Stimulated activated CD4-positive, alpha-beta T cell treated with anti-CD3 and anti-CD28 coated beads, Interleukin-2, amount 100 ng/mL, for 24 hours (primary cell): Measurements from ENCODE around the gene NRGN.
A peak's percentile ranks its signal among the peaks of the same experiment; 100 is the strongest.

Experiments used
- DNase-seq, 2 donors: peaks; one replicate each; pipeline ENCODE4 v3.0.0-alpha.2; 2020

Gene NRGN

GRCh38 chr11:124739479-124740276, at the start of gene NRGN:
NRGN (plus strand) TSS chr11:124739942; CDS start chr11:124740085, 143 bp downstream.
- DNase-seq: peak; percentile 83 to 89

- DNase-seq: no peak
Measured at GRCh38 chr11:124693142-124693541, 46.6 kb upstream of the NRGN start.

- DNase-seq: no peak
Measured at GRCh38 chr11:124699547-124699946, 40.2 kb upstream of the NRGN start.

GRCh38 chr11:124700028-124700427, 39.7 kb upstream of the NRGN start:
- no peak for DNase-seq

GRCh38 chr11:124707829-124708228, 31.9 kb upstream of the NRGN start:
- DNase-seq: no peak

- DNase-seq: no peak
Measured at GRCh38 chr11:124712392-124712791, 27.4 kb upstream of the NRGN start.

GRCh38 chr11:124716591-124716990, 23.2 kb upstream of the NRGN start:
- DNase-seq: no peak

GRCh38 chr11:124717421-124717785, 22.3 kb upstream of the NRGN start:
- no peak for DNase-seq

- peak in 1 of 2 donors; percentile 15 for DNase-seq
Measured at GRCh38 chr11:124717786-124718651, 21.7 kb upstream of the NRGN start.

- no peak for DNase-seq
Measured at GRCh38 chr11:124718801-124719200, 20.9 kb upstream of the NRGN start.

GRCh38 chr11:124719534-124719933, 20.2 kb upstream of the NRGN start:
- DNase-seq: no peak

- no peak for DNase-seq
Measured at GRCh38 chr11:124722176-124722575, 17.6 kb upstream of the NRGN start.

- no peak for DNase-seq
Measured at GRCh38 chr11:124724979-124725718, 14.6 kb upstream of the NRGN start.

- no peak for DNase-seq
Measured at GRCh38 chr11:124725719-124726105, 14.0 kb upstream of the NRGN start.

GRCh38 chr11:124727474-124727873, 12.3 kb upstream of the NRGN start:
- no peak for DNase-seq

GRCh38 chr11:124728134-124728533, 11.6 kb upstream of the NRGN start:
- no peak for DNase-seq

- no peak for DNase-seq
Measured at GRCh38 chr11:124729571-124729970, 10.2 kb upstream of the NRGN start.

- no peak for DNase-seq
Measured at GRCh38 chr11:124732230-124732629, 7.5 kb upstream of the NRGN start.

GRCh38 chr11:124736736-124737135, 3.0 kb upstream of the NRGN start:
- DNase-seq: no peak

GRCh38 chr11:124737638-124738305, 2.0 kb upstream of the NRGN start:
- DNase-seq: no peak

- DNase-seq: no peak
Measured at GRCh38 chr11:124738713-124739478, 846 bp upstream of the NRGN start.
